Hepatocyte (in vitro differentiated cells): ENCODE results near the gene MEF2C. TPM values are rescaled to one million over a fixed set of nuclear protein-coding genes. Genes with fewer than 3 reads are reported as not detected.

Source experiments
- DNase-seq: peaks from one replicate; pipeline ENCODE4 v3.0.0-alpha.2; 2016; ENCODE audit warnings: low spot score
- H2AFZ ChIP-seq: fragments of 200-600 bp; sonication (generic); 2 replicates; pipeline ENCODE4 v1.6.0; 2016; ENCODE audit warnings: antibody characterized with exemption, mild to moderate bottlenecking
- H3K27ac ChIP-seq: fragments of 200-600 bp; sonication (generic); 2 replicates; pipeline ENCODE4 v1.5.1; 2016; ENCODE audit warnings: mild to moderate bottlenecking
- H3K27me3 ChIP-seq: fragments of 200-600 bp; sonication (generic); 2 replicates; pipeline ENCODE4 v1.6.1; 2016
- H3K36me3 ChIP-seq: fragments of 200-600 bp; sonication (generic); replicated peaks from 2 replicates; pipeline ENCODE4 v1.5.1; 2016; ENCODE audit warnings: low read depth; ENCODE audit not compliant: insufficient read depth
- H3K4me1 ChIP-seq: fragments of 200-600 bp; sonication (generic); 2 replicates; pipeline ENCODE4 v1.5.1; 2016; ENCODE audit warnings: mild to moderate bottlenecking, moderate library complexity; ENCODE audit not compliant: insufficient read depth
- H3K4me2 ChIP-seq: fragments of 200-600 bp; sonication (generic); 2 replicates; pipeline ENCODE4 v1.6.0; 2016
- H3K4me3 ChIP-seq: fragments of 200-600 bp; sonication (generic); 2 replicates; pipeline ENCODE4 v1.5.1; 2016; ENCODE audit warnings: mild to moderate bottlenecking
- H3K79me2 ChIP-seq: fragments of 200-600 bp; sonication (generic); 2 replicates; pipeline ENCODE4 v1.6.0; 2017; ENCODE audit warnings: mild to moderate bottlenecking
- H3K9me2 ChIP-seq: fragments of 200-600 bp; sonication (generic); replicated peaks from 2 replicates; pipeline ENCODE4 v1.6.0; 2017; ENCODE audit warnings: mild to moderate bottlenecking; ENCODE audit not compliant: insufficient read depth
- H3K9me3 ChIP-seq: fragments of 200-600 bp; sonication (generic); 2 replicates; pipeline ENCODE4 v1.5.1; 2016; ENCODE audit warnings: low read depth, mild to moderate bottlenecking
- H4K20me1 ChIP-seq: fragments of 200-600 bp; sonication (generic); 2 replicates; pipeline ENCODE4 v1.6.0; 2016; ENCODE audit warnings: mild to moderate bottlenecking; ENCODE audit not compliant: insufficient read depth, poor library complexity, severe bottlenecking
- CTCF ChIP-seq: fragments of 200-600 bp; sonication (generic); IDR thresholded peaks from 2 replicates; pipeline ENCODE4 v1.5.1; 2016; ENCODE audit warnings: antibody characterized with exemption, mild to moderate bottlenecking; ENCODE audit not compliant: poor library complexity
- EZH2 ChIP-seq: fragments of 200-600 bp; sonication (generic); IDR thresholded peaks from 2 replicates; pipeline ENCODE4 v1.6.1; 2016; ENCODE audit warnings: antibody characterized with exemption, mild to moderate bottlenecking, borderline replicate concordance
- EZH2phosphoT487 ChIP-seq: fragments of 200-600 bp; sonication (generic); IDR thresholded peaks from one replicate; pipeline ENCODE4 v1.6.1; 2018; ENCODE audit warnings: antibody characterized with exemption, mild to moderate bottlenecking, low read depth, moderate library complexity; ENCODE audit not compliant: unreplicated experiment, severe bottlenecking
- WGBS: methylation state at CpG from one replicate; pipeline ENCODE4 v1.1.6; 2016; ENCODE audit warnings: low lambda C conversion rate; ENCODE audit errors: missing lambda C conversion rate; 5-methylcytosine and 5-hydroxymethylcytosine counted together
- polyA plus RNA-seq: library from polyadenylated mRNA; unstranded; fragments of >200 nt; fragmentation: Nextera tagmentation; extraction: Ambion mirVana; gene quantifications from 2 replicates; pipeline ENCODE4 v1.2.1, GENCODE V29; 2016
- total RNA-seq: library from RNA; depleted of rRNA; stranded (reverse); fragments of >200 nt; gene quantifications from 2 replicates; pipeline ENCODE4 v1.2.3, GENCODE V29; 2014

Gene MEF2C
- total and polyA plus RNA-seq, 2 experiments from 2014 or later = 5.9 to 14.6 TPM

- H3K9me2 ChIP-seq = no peaks in the 10 kb centered on the region
- no peaks in the 10 kb centered on the region for H3K9me3 ChIP-seq
- H3K27me3 ChIP-seq = peaks cover 98% of the 10 kb centered on the region
- no peak for DNase-seq
- H4K20me1 ChIP-seq = no peaks in the 10 kb centered on the region
- no peaks in the 10 kb centered on the region for H3K79me2 ChIP-seq
- no peak overlapping the region for H2AFZ ChIP-seq
- H3K4me1 ChIP-seq = no peaks in the 10 kb centered on the region
- no peaks in the 10 kb centered on the region for H3K36me3 ChIP-seq
- WGBS = 3% methylated on average over 30 of the region's 31 CpGs
- TF ChIP-seq EZH2 = peak; percentile 77
- no peak for TF ChIP-seq CTCF
- TF ChIP-seq EZH2phosphoT487 = peak; percentile 39
- H3K4me2 ChIP-seq = no peak overlapping the region
- no peak overlapping the region for H3K27ac ChIP-seq
- H3K4me3 ChIP-seq = no peak overlapping the region
These were observed 199.4 kb downstream of the MEF2C start for GRCh38 chr5:88683506-88684135.

GRCh38 chr5:88682881-88683361 lies 200.1 kb downstream of the MEF2C start:
- DNase-seq = no peak
- no peak overlapping the region for H2AFZ ChIP-seq
- 18% methylated on average over 5 of the region's 5 CpGs for WGBS
- TF ChIP-seq EZH2phosphoT487 (no peak), EZH2 (no peak), CTCF (no peak)
- no peak overlapping the region for H3K4me2 ChIP-seq
- peaks cover 97% of the 10 kb centered on the region for H3K27me3 ChIP-seq
- H3K4me1 ChIP-seq = no peaks in the 10 kb centered on the region
- H3K79me2 ChIP-seq = no peaks in the 10 kb centered on the region
- H3K9me3 ChIP-seq = no peaks in the 10 kb centered on the region
- no peak overlapping the region for H3K27ac ChIP-seq
- H3K9me2 ChIP-seq = no peaks in the 10 kb centered on the region
- H3K4me3 ChIP-seq = no peak overlapping the region
- no peaks in the 10 kb centered on the region for H4K20me1 ChIP-seq
- no peaks in the 10 kb centered on the region for H3K36me3 ChIP-seq

- Histone ChIP-seq H3K79me2 (no peaks in the 10 kb centered on the region), H3K27ac (no peak overlapping the region), H3K27me3 (peaks cover 97% of the 10 kb centered on the region), H3K4me1 (no peaks in the 10 kb centered on the region), H2AFZ (no peak overlapping the region), H3K36me3 (no peaks in the 10 kb centered on the region), H4K20me1 (no peaks in the 10 kb centered on the region), H3K9me2 (no peaks in the 10 kb centered on the region), H3K4me2 (no peak overlapping the region), H3K4me3 (no peak overlapping the region), H3K9me3 (no peaks in the 10 kb centered on the region)
- WGBS = 27% methylated on average over 1 of the region's 1 CpG
- no peak for TF ChIP-seq CTCF
- no peak for TF ChIP-seq EZH2phosphoT487
- no peak for TF ChIP-seq EZH2
- DNase-seq = no peak
These were observed 200.9 kb downstream of the MEF2C start for GRCh38 chr5:88682131-88682530.
